Tibial nerve (tissue), 4 donors: ENCODE results near the gene YWHAG. TPM values are rescaled to one million over a fixed set of nuclear protein-coding genes. Genes with fewer than 3 reads are reported as not detected.

Experiments used
- DNase-seq, 2 donors: peaks; one replicate each; pipeline ENCODE4 v3.0.0-alpha.2; 2019; ENCODE audit warnings: low spot score in 2 of 2
- H3K27ac ChIP-seq, 4 donors: fragments of 200-600 bp; sonication (generic) in 3 of 4; one replicate each; pipeline ENCODE4 v1.5.1; 2017 to 2019; ENCODE audit warnings: mild to moderate bottlenecking in 1 of 4
- H3K27me3 ChIP-seq, 2 donors: fragments of 200-600 bp; sonication (generic) in 1 of 2; one replicate each; pipeline versions ENCODE4 v1.5.1 to v1.6.0; 2017 to 2019
- H3K36me3 ChIP-seq, 3 donors: fragments of 200-600 bp; sonication (generic); one replicate each; pipeline ENCODE4 v1.5.1; 2018 to 2019
- H3K4me1 ChIP-seq, 4 donors: fragments of 200-600 bp; sonication (generic) in 3 of 4; one replicate each; pipeline ENCODE4 v1.5.1; 2017 to 2019
- H3K4me3 ChIP-seq, 4 donors: fragments of 200-600 bp; sonication (generic) in 3 of 4; one replicate each; pipeline ENCODE4 v1.5.1; 2017 to 2019; ENCODE audit warnings: mild to moderate bottlenecking in 1 of 4, moderate library complexity in 1 of 4
- H3K9me3 ChIP-seq, 4 donors: fragments of 200-600 bp; sonication (generic) in 3 of 4; one replicate each; pipeline ENCODE4 v1.5.1; 2017 to 2019
- CTCF ChIP-seq, 5 experiments: fragments of 200-600 bp in 3 of 5; fragments of 450-650 bp in 2 of 5; sonication (generic) in 3 of 5; IDR thresholded peaks; one replicate each; pipeline ENCODE4 v1.5.1; 2016 to 2019; ENCODE audit warnings: antibody characterized with exemption in 5 of 5, mild to moderate bottlenecking in 3 of 5, moderate library complexity in 2 of 5
- EP300 ChIP-seq, 2 donors: sonication (generic); formaldehyde crosslinking; IDR thresholded peaks; one replicate each; pipeline ENCODE4 v1.6.1; 2017; ENCODE audit warnings: antibody characterized with exemption in 2 of 2, mild to moderate bottlenecking in 1 of 2
- POLR2A ChIP-seq, 2 donors: fragments of 450-650 bp; IDR thresholded peaks; one replicate each; pipeline ENCODE4 v1.6.1; 2017; ENCODE audit warnings: antibody characterized with exemption in 2 of 2, mild to moderate bottlenecking in 2 of 2, moderate library complexity in 2 of 2
- WGBS, 2 donors: methylation state at CpG; one replicate each; pipeline ENCODE4 v1.1.5; 2018; 5-methylcytosine and 5-hydroxymethylcytosine counted together
- total RNA-seq, 4 donors: library from RNA; depleted of rRNA; stranded (reverse); fragments of >200 nt; gene quantifications; one replicate each; pipeline ENCODE4 v1.1.0, GENCODE V29; 2016

The YWHAG gene
- total RNA-seq, 4 donors from 2014 or later, result 54.9 to 96.6 (median 81.7) TPM

GRCh38 chr7:76325092-76325491 lies 33.7 kb downstream of the YWHAG start:
- no peak overlapping the region for H3K27ac ChIP-seq
- no peak overlapping the region for H3K4me3 ChIP-seq
- H3K4me1 ChIP-seq, result peaks cover 0 to 27% (median 5%) of the 10 kb centered on the region in 4 donors
- no peaks in the 10 kb centered on the region for H3K9me3 ChIP-seq
- TF ChIP-seq POLR2A (IDR thresholded peaks at IDR 0.05) (no peak), CTCF (IDR thresholded peaks at IDR 0.05) (no peak), EP300 (IDR thresholded peaks at IDR 0.05) (no peak)
- DNase-seq, result no peak
- no peaks in the 10 kb centered on the region for H3K27me3 ChIP-seq
- H3K36me3 ChIP-seq, result peaks cover 0 to 44% (median 12%) of the 10 kb centered on the region in 3 donors
- 97 to 99% methylated on average over 11 of the region's 11 CpGs for WGBS, 2 donors

DNA sequence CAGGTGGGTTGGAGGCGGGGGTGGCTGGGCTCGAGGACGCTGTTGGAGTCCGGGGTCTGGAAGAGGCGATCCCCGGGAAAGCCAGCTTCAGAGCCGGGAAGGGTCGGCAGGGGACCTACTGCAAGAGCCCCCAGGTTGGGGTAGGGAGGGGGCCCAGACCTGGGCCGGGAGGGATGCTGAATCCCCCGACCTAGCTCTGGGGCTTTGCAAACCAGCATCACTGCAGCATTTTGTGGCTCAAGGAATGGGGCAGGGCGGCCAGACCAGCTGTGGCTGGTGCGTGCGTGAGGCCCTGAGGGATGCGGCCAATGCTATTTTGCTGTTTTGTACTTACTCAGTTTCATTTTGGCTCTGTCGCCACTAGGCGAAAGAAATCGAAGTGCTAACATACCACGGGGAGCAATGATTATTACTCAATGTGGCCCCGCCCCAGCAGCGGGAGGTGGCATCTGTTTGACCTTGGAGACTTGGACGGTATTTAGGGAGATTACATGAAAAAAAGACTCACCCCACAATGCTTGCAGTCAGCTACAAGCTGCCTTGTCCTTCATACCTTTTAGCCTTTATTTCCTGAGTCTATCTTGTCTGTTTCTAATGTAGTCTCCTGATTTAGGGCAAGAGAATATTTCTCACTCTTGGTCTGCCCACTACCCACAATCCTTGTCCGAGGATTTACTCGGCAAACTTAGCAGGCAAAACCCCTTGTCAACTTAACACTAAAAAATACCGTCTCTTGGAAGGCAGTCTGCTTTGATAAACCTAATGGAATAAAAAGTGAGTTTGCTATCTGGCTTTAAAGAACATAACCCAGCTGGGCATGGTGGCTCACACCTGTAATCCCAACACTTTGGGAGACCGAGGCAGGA lies 40.1 kb downstream of the YWHAG start:
- 3 to 5% methylated on average over 22 to 25 of the region's 25 CpGs for WGBS, 2 donors
- Histone ChIP-seq H3K4me1 (peaks cover 0 to 42% (median 15%) of the 10 kb centered on the region in 4 donors), H3K27ac (peak overlapping the region; percentile 94 to 97 (median 96))

GRCh38 chr7:76317782-76318487 lies 40.9 kb downstream of the YWHAG start:
- no peaks in the 10 kb centered on the region for H3K9me3 ChIP-seq
- H3K4me1 ChIP-seq, result peaks cover 0 to 41% (median 11%) of the 10 kb centered on the region in 4 donors
- peak overlapping the region; percentile 77 to 90 (median 84) for H3K4me3 ChIP-seq
- TF ChIP-seq POLR2A (IDR thresholded peaks at IDR 0.05) (peak; percentile 87 to 94), EP300 (IDR thresholded peaks at IDR 0.05) (peak; percentile 79 to 94), CTCF (IDR thresholded peaks at IDR 0.05) (peak in 1 of 5 experiments; percentile 23)
- peaks cover 0 to 4% (median 0%) of the 10 kb centered on the region in 3 donors for H3K36me3 ChIP-seq
- peak; percentile 92 to 96 for DNase-seq
- WGBS, 2 donors, result 0% methylated on average over 40 of the region's 50 CpGs
- no peaks in the 10 kb centered on the region for H3K27me3 ChIP-seq
- H3K27ac ChIP-seq, result peak overlapping the region; percentile 94 to 97 (median 96)

More for the DNA sequence above, 40.1 kb downstream of the YWHAG start:
- H3K36me3 ChIP-seq, result peaks cover 0 to 4% (median 0%) of the 10 kb centered on the region in 3 donors
- H3K9me3 ChIP-seq, result no peaks in the 10 kb centered on the region
- peak in 2 of 5 experiments; percentile 57 to 63 for TF ChIP-seq CTCF (IDR thresholded peaks at IDR 0.05)
- no peak for TF ChIP-seq POLR2A (IDR thresholded peaks at IDR 0.05)
- TF ChIP-seq EP300 (IDR thresholded peaks at IDR 0.05), result peak in 1 of 2 donors; percentile 9
- peak overlapping the region; percentile 77 to 90 (median 84) for H3K4me3 ChIP-seq
- peak; percentile 69 to 86 for DNase-seq
- H3K27me3 ChIP-seq, result no peaks in the 10 kb centered on the region

DNA sequence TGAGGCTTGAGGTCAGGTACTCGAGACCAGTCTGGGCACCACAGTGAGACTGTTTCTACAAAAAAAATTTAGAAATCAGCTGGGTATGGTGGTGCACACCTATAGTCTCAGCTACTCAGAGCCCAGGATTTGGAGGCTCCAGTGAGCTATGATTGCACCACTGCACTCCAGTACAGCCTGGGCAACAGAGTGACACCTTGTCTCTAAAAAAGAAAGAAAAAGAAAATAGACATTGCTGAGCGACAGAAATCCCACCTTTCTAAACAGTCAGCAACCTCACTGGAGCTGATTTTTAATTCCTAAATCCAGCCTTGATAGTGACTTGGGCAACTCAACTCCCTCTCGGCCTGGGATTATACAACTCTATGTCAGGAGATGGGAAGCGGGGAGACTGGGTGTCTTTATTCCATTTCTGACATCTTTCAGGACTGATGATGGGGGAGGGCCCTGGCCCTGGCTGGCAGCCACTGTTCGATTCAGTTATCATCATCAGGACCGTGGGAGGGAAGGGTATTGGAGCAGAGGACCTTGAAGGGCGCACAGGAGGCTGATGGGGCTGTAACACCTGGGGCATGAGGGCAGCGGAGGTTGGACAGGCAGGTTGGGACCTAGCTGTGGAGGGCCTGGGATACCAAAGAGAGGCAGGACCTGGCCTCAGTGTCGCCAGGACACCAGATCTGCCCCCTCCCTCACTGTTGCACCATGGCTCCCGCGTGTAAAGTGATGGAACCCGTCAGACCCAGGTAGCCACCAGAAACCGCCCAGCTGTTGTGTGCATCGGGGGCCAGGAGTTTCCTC lies 41.6 kb downstream of the YWHAG start:
- WGBS, 2 donors, result 58 to 61% methylated on average over 14 of the region's 14 CpGs
- DNase-seq, result no peak
- Histone ChIP-seq H3K9me3 (no peaks in the 10 kb centered on the region), H3K27ac (peak overlapping the region; percentile 94 to 97 (median 96)), H3K4me3 (peak overlapping the region; percentile 77 to 90 (median 84)), H3K36me3 (peaks cover 0 to 4% (median 0%) of the 10 kb centered on the region in 3 donors), H3K4me1 (peaks cover 0 to 34% (median 11%) of the 10 kb centered on the region in 4 donors), H3K27me3 (no peaks in the 10 kb centered on the region)
- TF ChIP-seq POLR2A (IDR thresholded peaks at IDR 0.05) (no peak), EP300 (IDR thresholded peaks at IDR 0.05) (no peak), CTCF (IDR thresholded peaks at IDR 0.05) (no peak)
